Lung microvascular endothelial cell (primary cell): Measurements from ENCODE around the gene GNG12. TPM values are rescaled to one million over a fixed set of nuclear protein-coding genes. Genes with fewer than 3 reads are reported as not detected.

Source experiments
- DNase-seq, 2 donors: peaks; one replicate each; pipeline versions ENCODE4 v3.0.0 to v3.0.0-alpha.2; 2010; ENCODE audit warnings: low read depth in 2 of 2
- total RNA-seq: library from RNA; depleted of rRNA; stranded (reverse); fragments of >200 nt; gene quantifications from 2 replicates; pipeline ENCODE4 v1.2.1, GENCODE V29; 2014

GNG12 gene
- total RNA-seq, 1 donor from 2014 or later: 229 TPM

GRCh38 chr1:67711158-67711854 lies 122.0 kb downstream of the GNG12 start:
- DNase-seq: no peak

- peak in 1 of 2 donors; percentile 85 for DNase-seq
These were observed 122.8 kb downstream of the GNG12 start for GRCh38 chr1:67710417-67710816.

GRCh38 chr1:67708606-67709005 lies 124.7 kb downstream of the GNG12 start:
- DNase-seq: no peak

GRCh38 chr1:67705735-67706453 lies 127.4 kb downstream of the GNG12 start:
- DNase-seq: no peak

GRCh38 chr1:67704351-67704750 lies 128.9 kb downstream of the GNG12 start:
- no peak for DNase-seq

GRCh38 chr1:67701876-67702275 lies 131.4 kb downstream of the GNG12 start:
- no peak for DNase-seq

- peak; percentile 72 to 98 for DNase-seq
These were observed 132.4 kb downstream of the GNG12 start for GRCh38 chr1:67700692-67701410.

- DNase-seq: peak in 1 of 2 donors; percentile 62
These were observed 133.0 kb downstream of the GNG12 start for GRCh38 chr1:67700220-67700619.

GRCh38 chr1:67696708-67697107 lies 136.6 kb downstream of the GNG12 start:
- peak in 1 of 2 donors; percentile 32 for DNase-seq

- DNase-seq: no peak
These were observed 137.3 kb downstream of the GNG12 start for GRCh38 chr1:67695963-67696362.

- no peak for DNase-seq
These were observed 141.6 kb downstream of the GNG12 start for GRCh38 chr1:67691712-67692111.

GRCh38 chr1:67690411-67690810 lies 142.9 kb downstream of the GNG12 start:
- no peak for DNase-seq

- no peak for DNase-seq
These were observed 143.3 kb downstream of the GNG12 start for GRCh38 chr1:67690018-67690363.

- peak in 1 of 2 donors; percentile 80 for DNase-seq
These were observed 143.8 kb downstream of the GNG12 start for GRCh38 chr1:67689267-67690017.

- DNase-seq: peak in 1 of 2 donors; percentile 44
These were observed 144.6 kb downstream of the GNG12 start for GRCh38 chr1:67688526-67689219.

- DNase-seq: peak in 1 of 2 donors; percentile 49
These were observed 145.6 kb downstream of the GNG12 start for GRCh38 chr1:67687649-67688048.

GRCh38 chr1:67687198-67687545 lies 146.1 kb downstream of the GNG12 start:
- no peak for DNase-seq

- peak; percentile 90 to 95 for DNase-seq
These were observed 146.7 kb downstream of the GNG12 start for GRCh38 chr1:67686267-67687197.

GRCh38 chr1:67685558-67686266 lies 147.6 kb downstream of the GNG12 start:
- peak; percentile 40 to 69 for DNase-seq
